H9 (cell line): ENCODE measurements around the gene MGMT. TPM values are rescaled to one million over a fixed set of nuclear protein-coding genes. Genes with fewer than 3 reads are reported as not detected.

ENCODE experiments used
- DNase-seq: peaks from one replicate; pipeline ENCODE4 v3.0.0-alpha.2; 2017
- H2AFZ ChIP-seq: one replicate; pipeline ENCODE4 v1.6.1; 2013; ENCODE audit warnings: mild to moderate bottlenecking, low read length, control low read depth, moderate library complexity
- H2AK5ac ChIP-seq: 2 replicates; pipeline ENCODE4 v1.6.1; 2013; ENCODE audit warnings: low read length, control low read depth, mixed read lengths; ENCODE audit not compliant: insufficient read length
- H2BK120ac ChIP-seq: one replicate; pipeline ENCODE4 v1.6.1; 2013; ENCODE audit warnings: low read depth, mild to moderate bottlenecking, low read length, control low read depth, inconsistent platforms; ENCODE audit not compliant: poor library complexity, severe bottlenecking
- H2BK12ac ChIP-seq: 2 replicates; pipeline ENCODE4 v1.6.1; 2013; ENCODE audit warnings: low read length, control low read depth, mixed read lengths, low read depth; ENCODE audit not compliant: insufficient read length
- H2BK15ac ChIP-seq: 2 replicates; pipeline ENCODE4 v1.6.1; 2013; ENCODE audit warnings: low read depth, low read length, control low read depth
- H2BK20ac ChIP-seq: one replicate; pipeline ENCODE4 v1.6.1; 2013; ENCODE audit warnings: low read depth, mild to moderate bottlenecking, low read length, control low read depth, inconsistent platforms; ENCODE audit not compliant: poor library complexity, severe bottlenecking
- H2BK5ac ChIP-seq: 2 replicates; pipeline ENCODE4 v1.6.1; 2013; ENCODE audit warnings: low read length, control low read depth, mixed read lengths; ENCODE audit not compliant: insufficient read length
- H3K14ac ChIP-seq: 2 replicates; pipeline ENCODE4 v1.6.1; 2013; ENCODE audit warnings: low read length, control low read depth; ENCODE audit not compliant: insufficient read depth
- H3K18ac ChIP-seq: 2 replicates; pipeline ENCODE4 v1.6.1; 2013; ENCODE audit warnings: low read depth, mild to moderate bottlenecking, mixed read lengths, low read length, control low read depth; ENCODE audit not compliant: insufficient read length
- H3K23ac ChIP-seq: 2 replicates; pipeline ENCODE4 v1.6.1; 2013; ENCODE audit warnings: low read length, control low read depth, mixed read lengths, low read depth; ENCODE audit not compliant: insufficient read length
- H3K23me2 ChIP-seq: 2 replicates; pipeline ENCODE4 v1.6.1; 2013; ENCODE audit warnings: low read depth, mild to moderate bottlenecking, mixed read lengths, low read length, control low read depth; ENCODE audit not compliant: insufficient read length, poor library complexity, severe bottlenecking
- H3K27ac ChIP-seq: 2 replicates; pipeline ENCODE4 v1.5.1; 2013; ENCODE audit warnings: low read length, control low read depth, mixed read lengths, low read depth; ENCODE audit not compliant: insufficient read length
- H3K27me3 ChIP-seq: 2 replicates; pipeline ENCODE4 v1.6.1; 2013; ENCODE audit warnings: low read length, control low read depth, inconsistent platforms; ENCODE audit not compliant: insufficient read depth
- H3K4ac ChIP-seq: 2 replicates; pipeline ENCODE4 v1.6.1; 2013; ENCODE audit warnings: low read depth, mild to moderate bottlenecking, control low read depth, inconsistent platforms, low read length, moderate library complexity
- H3K4me1 ChIP-seq: 2 replicates; pipeline ENCODE4 v1.6.1; 2013; ENCODE audit warnings: low read length, control low read depth, inconsistent platforms; ENCODE audit not compliant: insufficient read depth
- H3K4me2 ChIP-seq: 2 replicates; pipeline ENCODE4 v1.6.1; 2013; ENCODE audit warnings: low read length, control low read depth, mixed read lengths; ENCODE audit not compliant: insufficient read length, insufficient read depth
- H3K56ac ChIP-seq: 2 replicates; pipeline ENCODE4 v1.6.1; 2013; ENCODE audit warnings: low read depth, mild to moderate bottlenecking, mixed read lengths, low read length, control low read depth; ENCODE audit not compliant: insufficient read length
- H3K79me1 ChIP-seq: 2 replicates; pipeline ENCODE4 v1.6.1; 2013; ENCODE audit warnings: low read depth, mild to moderate bottlenecking, moderate library complexity, low read length, control low read depth, inconsistent platforms; ENCODE audit not compliant: insufficient read depth, poor library complexity, severe bottlenecking
- H3K79me2 ChIP-seq: 2 replicates; pipeline ENCODE4 v1.6.1; 2013; ENCODE audit warnings: low read length, control low read depth, inconsistent platforms; ENCODE audit not compliant: insufficient read depth
- H3K9ac ChIP-seq: 2 replicates; pipeline ENCODE4 v1.6.1; 2013; ENCODE audit warnings: low read length, control low read depth, mixed read lengths; ENCODE audit not compliant: insufficient read length; ENCODE audit errors: extremely low read depth
- H3K9me3 ChIP-seq: one replicate; pipeline ENCODE4 v1.6.1; 2013; ENCODE audit warnings: low read depth, low read length, inconsistent platforms; ENCODE audit not compliant: control insufficient read depth
- H3T11ph ChIP-seq: one replicate; pipeline ENCODE4 v1.6.1; 2013; ENCODE audit warnings: mild to moderate bottlenecking, low read length, control low read depth, inconsistent platforms
- H4K20me1 ChIP-seq: one replicate; pipeline ENCODE4 v1.6.1; 2013; ENCODE audit not compliant: control insufficient read depth, insufficient read length, insufficient read depth
- H4K5ac ChIP-seq: 2 replicates; pipeline ENCODE4 v1.6.1; 2013; ENCODE audit warnings: low read depth, mild to moderate bottlenecking, mixed read lengths, low read length, control low read depth; ENCODE audit not compliant: insufficient read length
- H4K8ac ChIP-seq: replicated peaks from 2 replicates; pipeline ENCODE4 v1.6.1; 2013; ENCODE audit warnings: low read length, control low read depth, mixed read lengths, low read depth; ENCODE audit not compliant: insufficient read length
- H4K91ac ChIP-seq: 2 replicates; pipeline ENCODE4 v1.6.1; 2013; ENCODE audit warnings: low read depth, mild to moderate bottlenecking, moderate library complexity, mixed read lengths, low read length, control low read depth; ENCODE audit not compliant: insufficient read length
- H3K27ac Mint-ChIP-seq, 3 experiments: 2 replicates in 2 of 3; 3 replicates in 1 of 3; pipeline ENCODE4 v1.8.0; 2020 to 2021; ENCODE audit warnings: mixed read lengths in 3 of 3, mild to moderate bottlenecking in 1 of 3, moderate library complexity in 1 of 3
- H3K27me3 Mint-ChIP-seq: 2 replicates; pipeline ENCODE4 v1.8.0; 2021; ENCODE audit warnings: low read depth, mild to moderate bottlenecking, moderate library complexity, mixed read lengths
- H3K36me3 Mint-ChIP-seq, 3 experiments: 2 replicates in 2 of 3; 3 replicates in 1 of 3; pipeline ENCODE4 v1.8.0; 2020 to 2021; ENCODE audit warnings: low read depth in 3 of 3, mixed read lengths in 3 of 3; ENCODE audit not compliant: insufficient read depth in 1 of 3
- H3K4me1 Mint-ChIP-seq, 2 experiments: 2 replicates each; pipeline ENCODE4 v1.8.0; 2020; ENCODE audit warnings: mixed read lengths in 2 of 2
- H3K4me3 Mint-ChIP-seq, 2 experiments: 2 replicates in 1 of 2; 3 replicates in 1 of 2; pipeline ENCODE4 v1.8.0; 2020 to 2021; ENCODE audit warnings: mild to moderate bottlenecking in 2 of 2, mixed read lengths in 2 of 2, moderate library complexity in 1 of 2
- H3K9me3 Mint-ChIP-seq, 2 experiments: 2 replicates in 1 of 2; 3 replicates in 1 of 2; pipeline ENCODE4 v1.8.0; 2020; ENCODE audit warnings: mild to moderate bottlenecking in 2 of 2, mixed read lengths in 2 of 2, moderate library complexity in 1 of 2
- CTCF ChIP-seq: fragments of 200-600 bp; sonication (generic); conservative IDR thresholded peaks from 3 replicates; pipeline ENCODE4 v1.8.0; 2021; ENCODE audit warnings: antibody characterized with exemption, mild to moderate bottlenecking
- WGBS: extraction: QIAGEN DNeasy Blood & Tissue Kit; methylation state at CpG from one replicate; pipeline ENCODE4 v1.1.7; 2013; ENCODE audit warnings: missing lambda C conversion rate, low lambda C conversion rate, mixed read lengths; ENCODE audit not compliant: insufficient read length; ENCODE audit errors: extremely low coverage; 5-methylcytosine and 5-hydroxymethylcytosine counted together
- total RNA-seq: library from RNA; stranded (reverse); gene quantifications from 2 replicates; pipeline ENCODE4 v1.2.1, GENCODE V29; 2021

The MGMT gene
- total RNA-seq, 1 experiment from 2014 or later: 18.4 TPM

- Histone ChIP-seq H2BK12ac (no peak overlapping the region), H3K79me1 (no peaks in the 10 kb centered on the region), H3K56ac (no peak overlapping the region), H2AK5ac (no peak overlapping the region), H3K27me3 (no peaks in the 10 kb centered on the region), H2BK20ac (no peak overlapping the region), H3K79me2 (no peaks in the 10 kb centered on the region), H2BK15ac (no peak overlapping the region), H4K8ac (no peak overlapping the region), H3K9me3 (no peaks in the 10 kb centered on the region), H3K18ac (no peak overlapping the region), H3K4me1 (no peaks in the 10 kb centered on the region), H3K14ac (no peak overlapping the region; the same call in 1 of the 2 replicates), H2BK120ac (no peak overlapping the region), H3K9ac (no peak overlapping the region), H2AFZ (no peak overlapping the region), H3K4me2 (no peak overlapping the region), H3K27ac (no peak overlapping the region), H4K91ac (no peak overlapping the region), H4K5ac (no peak overlapping the region), H3K23ac (no peak overlapping the region), H4K20me1 (no peaks in the 10 kb centered on the region), H3T11ph (no peak overlapping the region), H3K23me2 (no peaks in the 10 kb centered on the region), H3K4ac (no peak overlapping the region), H2BK5ac (no peak overlapping the region)
- H3K4me3 Mint-ChIP-seq: no peak overlapping the region
- peak overlapping the region in 1 of 3 experiments; percentile 70; a peak in 2 of 7 replicates for H3K27ac Mint-ChIP-seq
- WGBS: no CpG with 5 or more reads among the region's 22 CpGs
- H3K36me3 Mint-ChIP-seq: no peaks in the 10 kb centered on the region; a peak in 1 of 7 replicates
- H3K4me1 Mint-ChIP-seq: peaks cover 10 to 11% of the 10 kb centered on the region in 2 experiments
- no peaks in the 10 kb centered on the region for H3K9me3 Mint-ChIP-seq
- H3K27me3 Mint-ChIP-seq: no peaks in the 10 kb centered on the region
- no peak for DNase-seq
- no peak for TF ChIP-seq CTCF
These were observed 185.6 kb downstream of the MGMT start for GRCh38 chr10:129652521-129653201.
